Measurements from ENCODE around the gene FHIT. TPM values are rescaled to one million over a fixed set of nuclear protein-coding genes. Genes with fewer than 3 reads are reported as not detected.

Gene FHIT
- total and polyA plus RNA-seq, 10 of the 15 experiments (the other 5 are each of a cell fraction or from before 2014, with no cell fraction given): 4.2 to 14.9 (median 9.4) TPM

DNA sequence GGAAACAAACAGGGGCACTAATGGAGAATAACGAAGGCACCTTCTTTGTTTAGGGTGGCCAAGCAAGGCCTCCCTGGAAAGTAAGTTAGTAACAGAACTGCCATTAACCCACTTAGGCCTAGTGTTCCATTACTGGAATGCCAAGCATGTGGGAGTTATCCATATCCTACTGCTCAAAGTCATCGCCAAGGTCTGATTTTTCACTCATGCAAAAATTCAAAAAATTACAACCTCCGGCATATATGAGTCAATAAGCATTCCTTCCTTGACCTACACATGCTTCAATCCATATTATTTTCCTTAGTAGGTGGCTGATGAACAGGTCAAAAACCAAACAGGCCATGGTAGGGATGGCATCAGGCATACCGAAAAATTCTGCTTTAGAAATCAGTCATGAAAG is 1097.2 kb downstream of the FHIT start:
- Histone ChIP-seq H4K20me1 (ENCODE audit: control insufficient read depth, insufficient read depth) (no peaks in the 10 kb centered on the region), H3K27ac (ENCODE audit: control insufficient read depth, insufficient read depth) (no peak overlapping the region), H3K4me1 (ENCODE audit: control insufficient read depth, insufficient read depth, low read length) (no peaks in the 10 kb centered on the region), H3K9me3 (replicated peaks; ENCODE audit: control insufficient read depth, insufficient read depth, low read length) (no peaks in the 10 kb centered on the region), H2AFZ (ENCODE audit: control insufficient read depth, low read depth, low read length) (no peak overlapping the region), H3K9ac (ENCODE audit: control insufficient read depth, insufficient read depth, low read length) (no peak overlapping the region), H3K4me3 (no peak overlapping the region), H3K27me3 (replicated peaks in 1 of 2; ENCODE audit: control insufficient read depth in 2 of 2, insufficient read depth in 2 of 2, low read length in 1 of 2) (no peaks in the 10 kb centered on the region), H3K36me3 (ENCODE audit: control insufficient read depth in 2 of 2, insufficient read depth in 2 of 2, low read length in 1 of 2) (no peaks in the 10 kb centered on the region), H3K4me2 (ENCODE audit: control insufficient read depth, insufficient read depth) (no peak overlapping the region), H3K79me2 (ENCODE audit: control insufficient read depth, insufficient read depth, low read length) (no peaks in the 10 kb centered on the region)
- WGBS (ENCODE audit: insufficient coverage, insufficient replicate concordance, low lambda C conversion rate, missing lambda C conversion rate): 63% methylated on average over 4 of the region's 4 CpGs
- no peak for ATAC-seq
- SMC1A ChIA-PET (ENCODE audit: uncharacterized antibody, unreplicated experiment): no interaction called here
- intact Hi-C loops (cut with micrococcal nuclease; ENCODE audit: unreplicated experiment): no loop called here
- TF ChIP-seq CHD1 (IDR thresholded peaks at IDR 0.05; ENCODE audit: low read depth, low read length) (no peak), HCFC1 (IDR thresholded peaks at IDR 0.05; ENCODE audit: low read length) (no peak), SMAD5 (IDR thresholded peaks at IDR 0.05; ENCODE audit: low read depth) (no peak), YY1 (IDR thresholded peaks at IDR 0.05; ENCODE audit: low read depth, low read length) (no peak), ZNF217 (IDR thresholded peaks at IDR 0.05) (no peak), IKZF2 (IDR thresholded peaks at IDR 0.05) (no peak)
- TF ChIP-seq, protein P1, sequence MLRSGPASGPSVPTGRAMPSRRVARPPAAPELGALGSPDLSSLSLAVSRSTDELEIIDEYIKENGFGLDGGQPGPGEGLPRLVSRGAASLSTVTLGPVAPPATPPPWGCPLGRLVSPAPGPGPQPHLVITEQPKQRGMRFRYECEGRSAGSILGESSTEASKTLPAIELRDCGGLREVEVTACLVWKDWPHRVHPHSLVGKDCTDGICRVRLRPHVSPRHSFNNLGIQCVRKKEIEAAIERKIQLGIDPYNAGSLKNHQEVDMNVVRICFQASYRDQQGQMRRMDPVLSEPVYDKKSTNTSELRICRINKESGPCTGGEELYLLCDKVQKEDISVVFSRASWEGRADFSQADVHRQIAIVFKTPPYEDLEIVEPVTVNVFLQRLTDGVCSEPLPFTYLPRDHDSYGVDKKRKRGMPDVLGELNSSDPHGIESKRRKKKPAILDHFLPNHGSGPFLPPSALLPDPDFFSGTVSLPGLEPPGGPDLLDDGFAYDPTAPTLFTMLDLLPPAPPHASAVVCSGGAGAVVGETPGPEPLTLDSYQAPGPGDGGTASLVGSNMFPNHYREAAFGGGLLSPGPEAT (IDR thresholded peaks at IDR 0.05; ENCODE audit: low read depth): no peak
- CTCF ChIA-PET: no interaction called here
- POLR2A ChIA-PET: no interaction called here
- no peak for DNase-seq (ENCODE audit: low read depth, low spot score)
- no peak for FAIRE-seq
- in situ Hi-C loops (cut with MboI): no loop called here
- RAD21 ChIA-PET (ENCODE audit: unreplicated experiment): no interaction called here
- no TSS peak for BruUV-seq (replicated peaks)
